Natural killer cell (primary cell): Measurements from ENCODE around the gene DUSP5. TPM values are rescaled to one million over a fixed set of nuclear protein-coding genes. Genes with fewer than 3 reads are reported as not detected.
A peak's percentile ranks its signal among the peaks of the same experiment; 100 is the strongest.
"Not testable (repeated sequence)": the region's sequence is repeated elsewhere in the genome, so short reads cannot be mapped to it uniquely, and the experiment has no call there.

ENCODE experiments used
- ATAC-seq, 3 donors: fragments of 150-1000 bp in 2 of 3; fragments of 200-7000 bp in 1 of 3; cut with Tn5 transposase; 1 replicate in 1 of 3; 2 replicates in 2 of 3; pipeline ENCODE4 v1.10.0; 2021; ENCODE audit warnings: mild to moderate bottlenecking in 2 of 3, moderate library complexity in 2 of 3
- DNase-seq, 2 donors: peaks; one replicate each; pipeline versions ENCODE4 v3.0.0 to v3.0.0-alpha.2; 2013 to 2021; ENCODE audit warnings: mixed read lengths in 1 of 2
- H3K27ac ChIP-seq: one replicate; pipeline ENCODE4 v1.5.1; 2013; ENCODE audit warnings: mild to moderate bottlenecking, low read length
- H3K27me3 ChIP-seq: one replicate; pipeline ENCODE4 v1.6.1; 2013; ENCODE audit warnings: low read length; ENCODE audit not compliant: control insufficient read depth, insufficient read depth
- H3K36me3 ChIP-seq: one replicate; pipeline ENCODE4 v1.6.1; 2013; ENCODE audit warnings: low read length; ENCODE audit not compliant: control insufficient read depth, insufficient read depth
- H3K4me1 ChIP-seq: one replicate; pipeline ENCODE4 v1.6.1; 2013; ENCODE audit warnings: low read length; ENCODE audit not compliant: control insufficient read depth, insufficient read depth
- H3K4me3 ChIP-seq: one replicate; pipeline ENCODE4 v1.5.1; 2013; ENCODE audit warnings: low read length
- H3K9me3 ChIP-seq: one replicate; pipeline ENCODE4 v1.6.1; 2013; ENCODE audit warnings: low read length; ENCODE audit not compliant: control insufficient read depth, insufficient read depth
- H3K27ac Mint-ChIP-seq, 2 donors: one replicate each; pipeline ENCODE4 v1.8.0; 2022; ENCODE audit warnings: mild to moderate bottlenecking in 2 of 2, mixed read lengths in 2 of 2, moderate library complexity in 1 of 2
- H3K27me3 Mint-ChIP-seq, 2 donors: one replicate each; pipeline ENCODE4 v1.8.0; 2022; ENCODE audit warnings: low read depth in 2 of 2, mixed read lengths in 2 of 2
- H3K36me3 Mint-ChIP-seq: one replicate; pipeline ENCODE4 v1.8.0; 2022; ENCODE audit warnings: mixed read lengths
- H3K4me1 Mint-ChIP-seq, 2 donors: one replicate each; pipeline ENCODE4 v1.8.0; 2022; ENCODE audit warnings: mixed read lengths in 2 of 2
- H3K4me3 Mint-ChIP-seq: one replicate; pipeline ENCODE4 v1.8.0; 2022; ENCODE audit warnings: mild to moderate bottlenecking, moderate library complexity, mixed read lengths
- H3K9me3 Mint-ChIP-seq, 2 donors: one replicate each; pipeline ENCODE4 v1.8.0; 2022; ENCODE audit warnings: mixed read lengths in 2 of 2
- CTCF ChIP-seq: fragments of 200-600 bp; IDR thresholded peaks from one replicate; pipeline ENCODE4 v1.8.0; 2022; ENCODE audit warnings: antibody characterized with exemption
- WGBS: methylation state at CpG from one replicate; pipeline ENCODE4 v1.1.7; 2013; ENCODE audit warnings: missing lambda C conversion rate; ENCODE audit not compliant: insufficient coverage; 5-methylcytosine and 5-hydroxymethylcytosine counted together
- intact Hi-C: fragments of 100-400 bp; cut with micrococcal nuclease; formaldehyde crosslinking; loops from one replicate; pipeline ENCODE4 v1.14.2; 2022
- total RNA-seq, 4 donors: library from RNA; stranded (reverse); fragments of 120-200 nt in 1 of 4; gene quantifications; one replicate each; pipeline versions ENCODE4 v1.2.3 to v1.2.4, GENCODE V29; 2013 to 2022

Gene DUSP5
- total RNA-seq, 3 donors from 2014 or later (not counting 1 experiment from before 2014, with no cell fraction given), result 56.3 to 98.9 (median 69.6) TPM

- ATAC-seq, result peak in 2 of 3 donors; percentile 19 to 32
- H3K4me3 Mint-ChIP-seq, result peak overlapping the region; percentile 8
- TF ChIP-seq CTCF, result no peak
- no peaks in the 10 kb centered on the region for H3K27me3 Mint-ChIP-seq
- no peaks in the 10 kb centered on the region for H3K36me3 ChIP-seq
- H3K36me3 Mint-ChIP-seq, result no peaks in the 10 kb centered on the region
- H3K27ac ChIP-seq, result peak overlapping the region; percentile 9
- peak overlapping the region in 1 of 2 donors; percentile 89 for H3K27ac Mint-ChIP-seq
- H3K9me3 Mint-ChIP-seq, result no peaks in the 10 kb centered on the region
- intact Hi-C loops, result no loop called here
- H3K9me3 ChIP-seq, result no peaks in the 10 kb centered on the region
- WGBS, result 59% methylated on average over 7 of the region's 7 CpGs
- H3K4me3 ChIP-seq, result no peak overlapping the region
- H3K4me1 Mint-ChIP-seq, result peaks cover 52 to 61% of the 10 kb centered on the region in 2 donors
- H3K4me1 ChIP-seq, result peaks cover 55% of the 10 kb centered on the region
- DNase-seq, result peak in 1 of 2 donors; percentile 14
- H3K27me3 ChIP-seq, result no peaks in the 10 kb centered on the region
Measured at GRCh38 chr10:110461088-110461487, 36.6 kb upstream of the DUSP5 start.

GRCh38 chr10:110461530-110461929 lies 36.2 kb upstream of the DUSP5 start:
- Histone ChIP-seq H3K27ac (peak overlapping the region; percentile 9), H3K9me3 (no peaks in the 10 kb centered on the region), H3K36me3 (no peaks in the 10 kb centered on the region), H3K4me1 (peaks cover 50% of the 10 kb centered on the region), H3K27me3 (no peaks in the 10 kb centered on the region), H3K4me3 (no peak overlapping the region)
- Mint-ChIP-seq H3K9me3 (no peaks in the 10 kb centered on the region), H3K4me3 (peak overlapping the region; percentile 35), H3K27ac (peak overlapping the region in 1 of 2 donors; percentile 1), H3K4me1 (peaks cover 47 to 58% of the 10 kb centered on the region in 2 donors), H3K27me3 (no peaks in the 10 kb centered on the region), H3K36me3 (no peaks in the 10 kb centered on the region)
- intact Hi-C loops, result no loop called here
- whole genome bisulfite sequencing, result 71% methylated on average over 2 of the region's 2 CpGs
- DNase-seq (no peak), ATAC-seq (no peak)
- TF ChIP-seq CTCF, result no peak

- H3K27me3 ChIP-seq, result no peaks in the 10 kb centered on the region
- H3K36me3 Mint-ChIP-seq, result no peaks in the 10 kb centered on the region
- no peaks in the 10 kb centered on the region for H3K27me3 Mint-ChIP-seq
- peaks cover 40 to 49% of the 10 kb centered on the region in 2 donors for H3K4me1 Mint-ChIP-seq
- peak overlapping the region in 1 of 2 donors; percentile 1 for H3K27ac Mint-ChIP-seq
- intact Hi-C loops, result no loop called here
- 96% methylated on average over 19 of the region's 19 CpGs for WGBS
- H3K9me3 ChIP-seq, result no peaks in the 10 kb centered on the region
- H3K4me3 ChIP-seq, result no peak overlapping the region
- H3K36me3 ChIP-seq, result no peaks in the 10 kb centered on the region
- ATAC-seq (no peak), DNase-seq (no peak)
- TF ChIP-seq CTCF, result no peak
- no peak overlapping the region for H3K27ac ChIP-seq
- peak overlapping the region; percentile 28 for H3K4me3 Mint-ChIP-seq
- H3K4me1 ChIP-seq, result peaks cover 41% of the 10 kb centered on the region
- H3K9me3 Mint-ChIP-seq, result no peaks in the 10 kb centered on the region
Measured at GRCh38 chr10:110462166-110463095, 35.3 kb upstream of the DUSP5 start.

GRCh38 chr10:110468258-110468657 lies 29.4 kb upstream of the DUSP5 start:
- H3K9me3 Mint-ChIP-seq, ATAC-seq, H3K27me3 Mint-ChIP-seq, H3K9me3 ChIP-seq, H3K27me3 ChIP-seq, H3K36me3 ChIP-seq, H3K4me3 Mint-ChIP-seq, H3K4me1 ChIP-seq, H3K4me3 ChIP-seq, H3K27ac Mint-ChIP-seq, H3K27ac ChIP-seq, H3K4me1 Mint-ChIP-seq, DNase-seq, H3K36me3 Mint-ChIP-seq, intact Hi-C loops: not testable (repeated sequence)
- 92% methylated on average over 2 of the region's 2 CpGs for WGBS

- H3K4me1 ChIP-seq, H3K9me3 ChIP-seq, DNase-seq, H3K4me1 Mint-ChIP-seq, H3K9me3 Mint-ChIP-seq, H3K27me3 ChIP-seq, ATAC-seq, H3K27ac ChIP-seq, H3K36me3 ChIP-seq, H3K4me3 ChIP-seq, H3K27me3 Mint-ChIP-seq, H3K36me3 Mint-ChIP-seq, intact Hi-C loops, H3K4me3 Mint-ChIP-seq, H3K27ac Mint-ChIP-seq: not testable (repeated sequence)
- WGBS, result 85% methylated on average over 10 of the region's 10 CpGs
Measured at GRCh38 chr10:110470541-110470940, 27.2 kb upstream of the DUSP5 start.
